Activated naive CD4-positive, alpha-beta T cell treated with anti-CD3 and anti-CD28 coated beads, Interleukin-2, amount 10 ng/mL, durations not matched to agents 5 hours and 36 hours (primary cell): Measurements from ENCODE around the gene PIGZ. TPM values are rescaled to one million over a fixed set of nuclear protein-coding genes. Genes with fewer than 3 reads are reported as not detected.

Experiments used
- total RNA-seq, 2 experiments: library from RNA; stranded (reverse); gene quantifications; one replicate each; pipeline ENCODE4 v1.2.3, GENCODE V29; 2021

Gene PIGZ
- 1 to 10 TPM; 2.3 to 3.2 TPM for total RNA-seq

DNA sequence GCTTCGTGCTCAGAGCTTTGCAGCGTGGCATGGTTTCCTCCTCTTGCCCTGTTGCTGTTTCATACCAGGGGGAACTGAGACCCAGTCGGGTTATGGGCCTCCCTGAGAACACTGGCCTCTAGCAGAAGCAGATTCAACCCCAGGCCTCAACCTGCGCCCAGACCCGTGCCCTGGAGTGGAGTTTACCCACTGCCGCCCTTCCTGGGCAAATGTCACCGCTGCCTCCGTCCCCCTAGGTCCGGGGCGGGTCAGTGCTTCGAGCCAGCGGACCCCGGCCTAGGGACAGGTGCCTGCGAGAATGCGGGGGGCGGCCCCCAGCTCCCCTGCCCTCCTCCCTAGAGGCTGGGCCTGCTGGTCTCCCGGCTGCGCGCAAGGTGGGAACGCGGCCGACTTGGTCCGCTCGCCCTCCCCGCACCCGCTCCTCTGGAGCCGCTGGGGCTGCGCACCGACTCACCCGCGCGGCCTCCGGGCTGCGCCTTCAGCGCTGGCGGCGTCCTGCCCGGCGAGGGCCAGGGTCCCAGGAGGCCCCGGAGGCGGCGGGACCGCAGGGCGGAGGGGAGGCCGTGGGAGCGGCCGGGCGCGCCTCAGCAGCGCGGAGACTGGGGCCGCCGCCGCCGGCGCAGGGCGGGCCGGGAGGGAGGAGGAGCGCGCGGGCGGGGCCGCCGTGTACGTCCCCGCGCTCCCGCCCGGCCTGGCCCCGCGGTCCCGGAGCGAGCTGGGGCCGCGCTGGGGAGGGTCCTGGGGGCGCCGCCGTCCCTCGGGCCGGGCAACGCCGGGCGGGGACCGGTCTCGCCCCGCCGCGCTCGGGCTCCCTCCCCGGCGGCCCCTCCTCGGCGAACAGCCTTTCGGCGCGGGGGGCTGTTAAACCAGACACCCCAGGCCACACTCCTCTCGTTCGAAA, at the start of gene PIGZ:
TSS of gene PIGZ (minus strand) at position 601 of the 901 bp plus-strand sequence. CDS start 16,802 bp downstream, outside the sequence.

DNA sequence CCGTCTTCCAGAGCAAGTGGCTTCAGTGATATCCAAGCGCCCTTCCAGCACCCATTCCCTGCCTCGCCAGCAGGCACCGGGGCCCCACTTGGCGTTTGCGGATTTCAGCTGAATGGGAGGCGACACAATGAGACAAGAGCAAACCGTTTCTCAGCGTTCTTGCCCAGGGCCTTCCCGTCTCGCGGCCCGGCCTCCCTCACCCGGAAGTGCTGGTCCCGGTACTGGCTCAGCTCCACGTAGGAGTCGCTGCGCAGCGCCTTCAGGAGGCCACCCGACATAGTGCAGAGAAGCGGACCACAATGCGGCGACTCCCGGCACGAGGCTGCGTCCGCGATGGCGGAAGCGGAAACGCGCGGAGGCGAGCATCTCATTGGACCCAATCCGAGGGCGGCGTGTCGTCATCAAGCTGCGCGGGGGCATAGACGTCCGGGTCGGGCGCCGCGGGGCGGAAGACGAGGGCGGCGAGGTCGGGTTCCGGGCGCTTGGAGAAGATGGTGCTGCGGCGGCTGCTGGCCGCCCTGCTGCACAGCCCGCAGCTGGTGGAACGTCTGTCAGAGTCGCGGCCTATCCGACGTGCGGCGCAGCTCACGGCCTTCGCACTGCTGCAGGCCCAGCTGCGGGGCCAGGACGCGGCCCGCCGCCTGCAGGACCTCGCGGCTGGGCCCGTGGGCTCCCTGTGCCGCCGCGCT, 26.3 kb downstream of the PIGZ start, which contains the start of gene NCBP2:
TSS of gene NCBP2 (minus strand) at position 303 of the 689 bp plus-strand sequence. CDS start at position 278, 25 bp downstream.

Other genes starting within 250 kb of the PIGZ start
- 10 to 100 TPM; 93.8 to 96.8 TPM for gene PAK2, start 229.0 kb downstream of the PIGZ start, total RNA-seq
- 10 to 100 TPM; 29.3 to 30.6 TPM for gene SENP5, start 100.9 kb downstream of the PIGZ start, total RNA-seq
- 10 to 100 TPM; 50.7 to 51.3 TPM for gene NCBP2, start 26.3 kb downstream of the PIGZ start, total RNA-seq
- gene MELTF, start 61.0 kb upstream of the PIGZ start, total RNA-seq: 1 to 10 TPM; 7.8 to 8.5 TPM